Endothelial cell of hepatic sinusoid (primary cell): ENCODE results near the gene DGCR8.

Source experiments
- in situ Hi-C: cut with HindIII; loops from 2 replicates; pipeline ENCODE4 v1.10.0; 2017; ENCODE audit warnings: low sequenced_read_pairs

DGCR8 gene

GRCh38 chr22:20107951-20108756 lies 28.1 kb downstream of the DGCR8 start:
- in situ Hi-C loops: no loop called here

GRCh38 chr22:20108757-20109230 lies 28.8 kb downstream of the DGCR8 start:
- in situ Hi-C loops: no loop called here

- in situ Hi-C loops: no loop called here
Measured at GRCh38 chr22:20109411-20110358, 29.6 kb downstream of the DGCR8 start.

- in situ Hi-C loops: no loop called here
Measured at GRCh38 chr22:20110359-20110985, 30.4 kb downstream of the DGCR8 start.

GRCh38 chr22:20111045-20111688 lies 31.1 kb downstream of the DGCR8 start:
- in situ Hi-C loops: no loop called here

GRCh38 chr22:20111689-20112622 lies 31.9 kb downstream of the DGCR8 start:
- in situ Hi-C loops: no loop called here

GRCh38 chr22:20112623-20113511 lies 32.8 kb downstream of the DGCR8 start:
- in situ Hi-C loops: no loop called here

GRCh38 chr22:20113551-20114310 lies 33.7 kb downstream of the DGCR8 start:
- in situ Hi-C loops: no loop called here

GRCh38 chr22:20114506-20115475 lies 34.8 kb downstream of the DGCR8 start:
- in situ Hi-C loops: loop anchor here (5.0 kb wide), 1 partner anchor 162 kb away; no protein-coding TSS in a partner anchor

- in situ Hi-C loops: loop anchor here (5.0 kb wide), 1 partner anchor 164 kb away; no protein-coding TSS in a partner anchor
Measured at GRCh38 chr22:20115691-20116375, 35.8 kb downstream of the DGCR8 start, which contains the start of gene RANBP1. Gene RANBP1, plus strand, starts transcription at chr22:20116104. Its CDS starts 81 bp downstream, at chr22:20116185.

- in situ Hi-C loops: loop anchor here (5.0 kb wide), 1 partner anchor 164 kb away; no protein-coding TSS in a partner anchor
Measured at GRCh38 chr22:20116376-20116950, 36.4 kb downstream of the DGCR8 start.

- in situ Hi-C loops: loop anchor here (5.0 kb wide), 1 partner anchor 165 kb away; no protein-coding TSS in a partner anchor
Measured at GRCh38 chr22:20116951-20117632, 37.1 kb downstream of the DGCR8 start, which contains the start of gene TRMT2A. Gene TRMT2A, minus strand, starts transcription at chr22:20117226. Its CDS starts 320 bp downstream, at chr22:20116906.

GRCh38 chr22:20117633-20118299 lies 37.7 kb downstream of the DGCR8 start:
- in situ Hi-C loops: loop anchor here (5.0 kb wide), 1 partner anchor 165 kb away; no protein-coding TSS in a partner anchor
